GM12878 (cell line): ENCODE measurements around the gene STYXL1. TPM values are rescaled to one million over a fixed set of nuclear protein-coding genes. Genes with fewer than 3 reads are reported as not detected.

ENCODE experiments used
- ATF3 ChIP-seq: IDR thresholded peaks from 2 replicates; pipeline ENCODE4 v1.6.1; 2011; ENCODE audit warnings: low read depth, mild to moderate bottlenecking, low read length, moderate library complexity, borderline replicate concordance; ENCODE audit errors: extremely low read depth
- BCL11A ChIP-seq: IDR thresholded peaks from 2 replicates; pipeline ENCODE4 v1.6.1; 2011; ENCODE audit warnings: low read depth, low read length
- CREM ChIP-seq: IDR thresholded peaks from 2 replicates; pipeline ENCODE4 v1.6.1; 2014; ENCODE audit warnings: antibody characterized with exemption, low read depth
- GABPA ChIP-seq: IDR thresholded peaks from 2 replicates; pipeline ENCODE4 v1.6.1; 2014; ENCODE audit warnings: antibody characterized with exemption, low read depth, mild to moderate bottlenecking, inconsistent platforms
- GATAD2B ChIP-seq: fragments of 450-650 bp; conservative IDR thresholded peaks from 2 replicates; pipeline ENCODE4 v1.6.1; 2017; ENCODE audit warnings: low read depth, mild to moderate bottlenecking, moderate library complexity
- HSF1 ChIP-seq: fragments of 150-350 bp; IDR thresholded peaks from 2 replicates; pipeline ENCODE4 v1.6.1; 2014; ENCODE audit warnings: mild to moderate bottlenecking, low read depth, low read length
- IRF3 ChIP-seq: fragments of 450-650 bp; IDR thresholded peaks from 2 replicates; pipeline ENCODE4 v1.6.1; 2014; ENCODE audit warnings: mild to moderate bottlenecking
- NFXL1 ChIP-seq: fragments of 450-650 bp; IDR thresholded peaks from 2 replicates; pipeline ENCODE4 v1.6.1; 2017; ENCODE audit warnings: antibody characterized with exemption, mild to moderate bottlenecking, borderline replicate concordance
- NR2F1 ChIP-seq: fragments of 450-650 bp; conservative IDR thresholded peaks from 2 replicates; pipeline ENCODE4 v1.6.1; 2017; ENCODE audit warnings: mild to moderate bottlenecking
- PBX3 ChIP-seq: IDR thresholded peaks from 2 replicates; pipeline ENCODE4 v1.6.1; 2011; ENCODE audit warnings: mild to moderate bottlenecking, low read depth, low read length, moderate library complexity; ENCODE audit not compliant: insufficient replicate concordance
- PML ChIP-seq: IDR thresholded peaks from 2 replicates; pipeline ENCODE4 v1.6.1; 2012; ENCODE audit warnings: low read length, inconsistent platforms
- RELA ChIP-seq: fragments of 450-650 bp; IDR thresholded peaks from 2 replicates; pipeline ENCODE4 v1.8.0; 2014; ENCODE audit warnings: borderline replicate concordance; ENCODE audit not compliant: partially characterized antibody
- REST ChIP-seq: IDR thresholded peaks from 2 replicates; pipeline ENCODE4 v1.6.1; 2012; ENCODE audit warnings: mild to moderate bottlenecking, low read depth, low read length
- TARDBP ChIP-seq: IDR thresholded peaks from 2 replicates; pipeline ENCODE4 v1.6.1; 2016; ENCODE audit warnings: borderline replicate concordance
- WRNIP1 ChIP-seq: IDR thresholded peaks from 2 replicates; pipeline ENCODE4 v1.6.1; 2011; ENCODE audit warnings: low read depth, low read length, improper control_type of control experiment, borderline replicate concordance
- ZNF207 ChIP-seq: fragments of 450-650 bp; IDR thresholded peaks from 2 replicates; pipeline ENCODE4 v1.6.1; 2014; ENCODE audit warnings: antibody characterized with exemption, mild to moderate bottlenecking, borderline replicate concordance
- ZNF217 ChIP-seq: fragments of 450-650 bp; IDR thresholded peaks from 2 replicates; pipeline ENCODE4 v1.6.1; 2017; ENCODE audit warnings: antibody characterized with exemption, mild to moderate bottlenecking
- ZZZ3 ChIP-seq: IDR thresholded peaks from 2 replicates; pipeline ENCODE4 v1.6.1; 2011; ENCODE audit warnings: low read depth; ENCODE audit not compliant: control insufficient read depth, insufficient read length
- polyA plus RNA-seq, 11 experiments: library from polyadenylated mRNA; depleted of rRNA in 4 of 11; unstranded in 6 of 11; stranded (reverse) in 5 of 11; fragments of >200 nt; fragmentation: Nextera tagmentation in 4 of 11; fragmentation: Illumina TruSeq in 1 of 11; extraction: Ambion mirVana in 4 of 11; extraction: Trizol in 1 of 11; gene quantifications; 1 replicate in 1 of 11; 2 replicates in 10 of 11; pipeline versions ENCODE4 v1.2.1 to v1.2.3, GENCODE V29; 2011 to 2016; ENCODE audit warnings: inconsistent platforms in 2 of 11, missing spikeins in 2 of 11, low read depth in 1 of 11
- total RNA-seq, 4 experiments: library from RNA; depleted of rRNA in 3 of 4; stranded (reverse); fragments of >200 nt in 3 of 4; fragmentation: Illumina TruSeq in 1 of 4; extraction: Trizol in 1 of 4; gene quantifications; 2 replicates each; pipeline versions ENCODE4 v1.2.1 to v1.2.3, GENCODE V29; 2013 to 2021
- TF ChIP-seq, protein P1 (sequence below): fragments of 450-650 bp; formaldehyde crosslinking; IDR thresholded peaks from 2 replicates; pipeline ENCODE4 v1.5.0; 2022; ENCODE audit warnings: mild to moderate bottlenecking, missing genetic modification characterization

Gene STYXL1
- total and polyA plus RNA-seq, 10 of the 15 experiments (the other 5 are each of a cell fraction or from before 2014, with no cell fraction given) = 18.4 to 65.9 (median 40.7) TPM

- TF ChIP-seq ZNF217 = no peak
- TF ChIP-seq REST = no peak
- TF ChIP-seq IRF3 = no peak
- TF ChIP-seq GATAD2B = no peak
- TF ChIP-seq PBX3 = no peak
- no peak for TF ChIP-seq GABPA
- TF ChIP-seq WRNIP1 = no peak
- no peak for TF ChIP-seq CREM
- no peak for TF ChIP-seq NFXL1
- TF ChIP-seq ATF3 = no peak
- no peak for TF ChIP-seq TARDBP
- no peak for TF ChIP-seq ZZZ3
- TF ChIP-seq, protein P1, sequence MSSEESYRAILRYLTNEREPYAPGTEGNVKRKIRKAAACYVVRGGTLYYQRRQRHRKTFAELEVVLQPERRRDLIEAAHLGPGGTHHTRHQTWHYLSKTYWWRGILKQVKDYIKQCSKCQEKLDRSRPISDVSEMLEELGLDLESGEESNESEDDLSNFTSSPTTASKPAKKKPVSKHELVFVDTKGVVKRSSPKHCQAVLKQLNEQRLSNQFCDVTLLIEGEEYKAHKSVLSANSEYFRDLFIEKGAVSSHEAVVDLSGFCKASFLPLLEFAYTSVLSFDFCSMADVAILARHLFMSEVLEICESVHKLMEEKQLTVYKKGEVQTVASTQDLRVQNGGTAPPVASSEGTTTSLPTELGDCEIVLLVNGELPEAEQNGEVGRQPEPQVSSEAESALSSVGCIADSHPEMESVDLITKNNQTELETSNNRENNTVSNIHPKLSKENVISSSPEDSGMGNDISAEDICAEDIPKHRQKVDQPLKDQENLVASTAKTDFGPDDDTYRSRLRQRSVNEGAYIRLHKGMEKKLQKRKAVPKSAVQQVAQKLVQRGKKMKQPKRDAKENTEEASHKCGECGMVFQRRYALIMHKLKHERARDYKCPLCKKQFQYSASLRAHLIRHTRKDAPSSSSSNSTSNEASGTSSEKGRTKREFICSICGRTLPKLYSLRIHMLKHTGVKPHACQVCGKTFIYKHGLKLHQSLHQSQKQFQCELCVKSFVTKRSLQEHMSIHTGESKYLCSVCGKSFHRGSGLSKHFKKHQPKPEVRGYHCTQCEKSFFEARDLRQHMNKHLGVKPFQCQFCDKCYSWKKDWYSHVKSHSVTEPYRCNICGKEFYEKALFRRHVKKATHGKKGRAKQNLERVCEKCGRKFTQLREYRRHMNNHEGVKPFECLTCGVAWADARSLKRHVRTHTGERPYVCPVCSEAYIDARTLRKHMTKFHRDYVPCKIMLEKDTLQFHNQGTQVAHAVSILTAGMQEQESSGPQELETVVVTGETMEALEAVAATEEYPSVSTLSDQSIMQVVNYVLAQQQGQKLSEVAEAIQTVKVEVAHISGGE = no peak
- no peak for TF ChIP-seq PML
- TF ChIP-seq NR2F1 = 0 out of 2 replicates have a peak, but pooled peaks have one; percentile 35
- 0 out of 2 replicates have a peak, but pooled peaks have one; percentile 59 for TF ChIP-seq ZNF207
- no peak for TF ChIP-seq HSF1
- no peak for TF ChIP-seq BCL11A
- TF ChIP-seq RELA = peak; percentile 45
Measured at GRCh38 chr7:76020031-76020714, 27.6 kb downstream of the STYXL1 start (continued).
